ENCODE data around the gene PCED1B.

The PCED1B gene

GRCh38 chr12:47281667-47282171 is 202.3 kb downstream of the PCED1B start:
- DNase-seq, result peak; percentile 24

GRCh38 chr12:47282206-47282605 is 202.8 kb downstream of the PCED1B start:
- no peak for DNase-seq
